ENCODE results near the gene LRRC40. TPM values are rescaled to one million over a fixed set of nuclear protein-coding genes. Genes with fewer than 3 reads are reported as not detected.

Gene LRRC40
- total and polyA plus RNA-seq, 2 experiments from 2014 or later, result 15.7 to 24.1 TPM

- H3K36me3 ChIP-seq (ENCODE audit: low read depth), result peaks cover 32% of the 10 kb centered on the region
- in situ Hi-C loops (cut with MboI), result no loop called here
- H3K4me2 ChIP-seq (ENCODE audit: unreplicated experiment), result no peak overlapping the region
- 95 to 96% methylated on average over 2 of the region's 2 CpGs for WGBS, 2 experiments (ENCODE audit: low coverage in 1 of 2, low lambda C conversion rate in 2 of 2, missing lambda C conversion rate in 2 of 2)
- peaks cover 22% of the 10 kb centered on the region; the same call in 1 of the 2 replicates for H4K20me1 ChIP-seq (ENCODE audit: insufficient read depth)
- no peaks in the 10 kb centered on the region for H3K9me2 ChIP-seq (ENCODE audit: insufficient read depth)
- no peaks in the 10 kb centered on the region for H3K27me3 ChIP-seq (replicated peaks; ENCODE audit: insufficient read depth)
- H3K9ac ChIP-seq, result no peak overlapping the region
- TF ChIP-seq EZH2phosphoT487 (IDR thresholded peaks at IDR 0.05; ENCODE audit: insufficient read depth, low read depth) (no peak), EZH2 (IDR thresholded peaks at IDR 0.05; ENCODE audit: insufficient read depth, poor library complexity, severe bottlenecking) (no peak)
- H3K79me2 ChIP-seq (ENCODE audit: insufficient read depth), result peaks cover 95% of the 10 kb centered on the region
- H3K27ac ChIP-seq, result peak overlapping the region; percentile 93; the same call in 1 of the 2 replicates
- no peaks in the 10 kb centered on the region for H3K9me3 ChIP-seq (ENCODE audit: low read depth)
- no peak for DNase-seq
- H3K4me1 ChIP-seq (ENCODE audit: insufficient read depth), result peaks cover 24% of the 10 kb centered on the region
- H3K4me3 ChIP-seq, result no peak overlapping the region
- H3F3A ChIP-seq (ENCODE audit: insufficient read depth), result peaks cover 27% of the 10 kb centered on the region
- no peak overlapping the region for H2AFZ ChIP-seq
These were observed 14.6 kb upstream of the LRRC40 start for GRCh38 chr1:70220015-70220414.

GRCh38 chr1:70211541-70211940 is 6.2 kb upstream of the LRRC40 start:
- H2AFZ ChIP-seq, result no peak overlapping the region
- peak overlapping the region; percentile 42; the same call in 1 of the 2 replicates for H3K27ac ChIP-seq
- peaks cover 4% of the 10 kb centered on the region; the same call in 1 of the 2 replicates for H4K20me1 ChIP-seq (ENCODE audit: insufficient read depth)
- peaks cover 14% of the 10 kb centered on the region for H3F3A ChIP-seq (ENCODE audit: insufficient read depth)
- H3K27me3 ChIP-seq (replicated peaks; ENCODE audit: insufficient read depth), result no peaks in the 10 kb centered on the region
- peak overlapping the region; percentile 52 for H3K4me3 ChIP-seq
- H3K9me2 ChIP-seq (ENCODE audit: insufficient read depth), result no peaks in the 10 kb centered on the region
- peaks cover 52% of the 10 kb centered on the region for H3K4me1 ChIP-seq (ENCODE audit: insufficient read depth)
- in situ Hi-C loops (cut with MboI), result no loop called here
- TF ChIP-seq EZH2 (IDR thresholded peaks at IDR 0.05; ENCODE audit: insufficient read depth, poor library complexity, severe bottlenecking), result no peak
- TF ChIP-seq EZH2phosphoT487 (IDR thresholded peaks at IDR 0.05; ENCODE audit: insufficient read depth, low read depth), result no peak
- peak overlapping the region; percentile 41 for H3K9ac ChIP-seq
- H3K79me2 ChIP-seq (ENCODE audit: insufficient read depth), result peaks cover 100% of the 10 kb centered on the region
- peaks cover 5% of the 10 kb centered on the region; the same call in 1 of the 2 replicates for H3K36me3 ChIP-seq (ENCODE audit: low read depth)
- H3K4me2 ChIP-seq (ENCODE audit: unreplicated experiment), result peak overlapping the region; percentile 65
- no peaks in the 10 kb centered on the region for H3K9me3 ChIP-seq (ENCODE audit: low read depth)
- DNase-seq, result peak; percentile 51

- H3K79me2 ChIP-seq (ENCODE audit: insufficient read depth), result peaks cover 100% of the 10 kb centered on the region
- H3K9ac ChIP-seq, result peak overlapping the region; percentile 41
- in situ Hi-C loops (cut with MboI), result no loop called here
- H3F3A ChIP-seq (ENCODE audit: insufficient read depth), result peaks cover 22% of the 10 kb centered on the region
- peak overlapping the region; percentile 42 for H3K27ac ChIP-seq
- peak overlapping the region; percentile 65 for H3K4me2 ChIP-seq (ENCODE audit: unreplicated experiment)
- peaks cover 4% of the 10 kb centered on the region; the same call in 1 of the 2 replicates for H4K20me1 ChIP-seq (ENCODE audit: insufficient read depth)
- peaks cover 52% of the 10 kb centered on the region for H3K4me1 ChIP-seq (ENCODE audit: insufficient read depth)
- H3K9me3 ChIP-seq (ENCODE audit: low read depth), result no peaks in the 10 kb centered on the region
- no peaks in the 10 kb centered on the region for H3K27me3 ChIP-seq (replicated peaks; ENCODE audit: insufficient read depth)
- H2AFZ ChIP-seq, result no peak overlapping the region
- H3K9me2 ChIP-seq (ENCODE audit: insufficient read depth), result no peaks in the 10 kb centered on the region
- peak overlapping the region; percentile 52 for H3K4me3 ChIP-seq
- no peak for TF ChIP-seq EZH2phosphoT487 (IDR thresholded peaks at IDR 0.05; ENCODE audit: insufficient read depth, low read depth)
- TF ChIP-seq EZH2 (IDR thresholded peaks at IDR 0.05; ENCODE audit: insufficient read depth, poor library complexity, severe bottlenecking), result no peak
- DNase-seq, result peak; percentile 65
- peaks cover 2% of the 10 kb centered on the region; the same call in 1 of the 2 replicates for H3K36me3 ChIP-seq (ENCODE audit: low read depth)
- WGBS, 2 experiments (ENCODE audit: low coverage in 1 of 2, low lambda C conversion rate in 2 of 2, missing lambda C conversion rate in 2 of 2), result 4 to 10% methylated on average over 1 of the region's 1 CpG
These were observed 5.4 kb upstream of the LRRC40 start for GRCh38 chr1:70210820-70211219.

- Histone ChIP-seq H3K4me1 (ENCODE audit: insufficient read depth) (peaks cover 59% of the 10 kb centered on the region), H3K27me3 (replicated peaks; ENCODE audit: insufficient read depth) (no peaks in the 10 kb centered on the region), H2AFZ (no peak overlapping the region), H4K20me1 (ENCODE audit: insufficient read depth) (peaks cover 4% of the 10 kb centered on the region; the same call in 1 of the 2 replicates), H3F3A (ENCODE audit: insufficient read depth) (peaks cover 23% of the 10 kb centered on the region), H3K4me2 (ENCODE audit: unreplicated experiment) (peak overlapping the region; percentile 96), H3K27ac (no peak overlapping the region), H3K9me3 (ENCODE audit: low read depth) (no peaks in the 10 kb centered on the region), H3K79me2 (ENCODE audit: insufficient read depth) (peaks cover 97% of the 10 kb centered on the region), H3K36me3 (ENCODE audit: low read depth) (no peaks in the 10 kb centered on the region), H3K4me3 (no peak overlapping the region; the same call in 1 of the 2 replicates), H3K9ac (no peak overlapping the region), H3K9me2 (ENCODE audit: insufficient read depth) (no peaks in the 10 kb centered on the region)
- no peak for DNase-seq
- TF ChIP-seq EZH2 (IDR thresholded peaks at IDR 0.05; ENCODE audit: insufficient read depth, poor library complexity, severe bottlenecking) (no peak), EZH2phosphoT487 (IDR thresholded peaks at IDR 0.05; ENCODE audit: insufficient read depth, low read depth) (no peak)
- in situ Hi-C loops (cut with MboI), result no loop called here
- 95 to 100% methylated on average over 7 of the region's 7 CpGs for WGBS, 2 experiments (ENCODE audit: low coverage in 1 of 2, low lambda C conversion rate in 2 of 2, missing lambda C conversion rate in 2 of 2)
These were observed 2.9 kb upstream of the LRRC40 start for GRCh38 chr1:70208292-70208691.
